Measurements from ENCODE around the gene C20orf144.

GRCh38 chr20:33675136-33675959 is 13.2 kb downstream of the C20orf144 start:
- TF ChIP-seq CTCF (IDR thresholded peaks at IDR 0.05), result no peak
- TF ChIP-seq POLR2A (IDR thresholded peaks at IDR 0.05), result no peak

Measured in transverse colon (tissue), 3 donors.